Omental fat pad (tissue), 4 donors: ENCODE measurements around the gene LIPM. TPM values are rescaled to one million over a fixed set of nuclear protein-coding genes. Genes with fewer than 3 reads are reported as not detected.

ENCODE experiments used
- ATAC-seq: fragments of 150-250 bp; one replicate; pipeline ENCODE4 v1.9.1; 2016; ENCODE audit warnings: mild to moderate bottlenecking, moderate library complexity; ENCODE audit not compliant: low FRiP score
- DNase-seq: peaks from one replicate; pipeline ENCODE4 v3.0.0-alpha.2; 2019; ENCODE audit warnings: low spot score
- total RNA-seq, 4 donors: library from RNA; depleted of rRNA; stranded (reverse); fragments of >200 nt; gene quantifications; one replicate each; pipeline ENCODE4 v1.1.0, GENCODE V29; 2016
- TF ChIP-seq, protein P1 (sequence below), 3 donors: fragments of 450-650 bp; IDR thresholded peaks; one replicate each; pipeline ENCODE4 v1.5.1; 2016 to 2017; ENCODE audit warnings: antibody characterized with exemption in 3 of 3, mild to moderate bottlenecking in 3 of 3, moderate library complexity in 2 of 3

Gene LIPM
- total RNA-seq, 4 donors from 2014 or later: not detected

DNA sequence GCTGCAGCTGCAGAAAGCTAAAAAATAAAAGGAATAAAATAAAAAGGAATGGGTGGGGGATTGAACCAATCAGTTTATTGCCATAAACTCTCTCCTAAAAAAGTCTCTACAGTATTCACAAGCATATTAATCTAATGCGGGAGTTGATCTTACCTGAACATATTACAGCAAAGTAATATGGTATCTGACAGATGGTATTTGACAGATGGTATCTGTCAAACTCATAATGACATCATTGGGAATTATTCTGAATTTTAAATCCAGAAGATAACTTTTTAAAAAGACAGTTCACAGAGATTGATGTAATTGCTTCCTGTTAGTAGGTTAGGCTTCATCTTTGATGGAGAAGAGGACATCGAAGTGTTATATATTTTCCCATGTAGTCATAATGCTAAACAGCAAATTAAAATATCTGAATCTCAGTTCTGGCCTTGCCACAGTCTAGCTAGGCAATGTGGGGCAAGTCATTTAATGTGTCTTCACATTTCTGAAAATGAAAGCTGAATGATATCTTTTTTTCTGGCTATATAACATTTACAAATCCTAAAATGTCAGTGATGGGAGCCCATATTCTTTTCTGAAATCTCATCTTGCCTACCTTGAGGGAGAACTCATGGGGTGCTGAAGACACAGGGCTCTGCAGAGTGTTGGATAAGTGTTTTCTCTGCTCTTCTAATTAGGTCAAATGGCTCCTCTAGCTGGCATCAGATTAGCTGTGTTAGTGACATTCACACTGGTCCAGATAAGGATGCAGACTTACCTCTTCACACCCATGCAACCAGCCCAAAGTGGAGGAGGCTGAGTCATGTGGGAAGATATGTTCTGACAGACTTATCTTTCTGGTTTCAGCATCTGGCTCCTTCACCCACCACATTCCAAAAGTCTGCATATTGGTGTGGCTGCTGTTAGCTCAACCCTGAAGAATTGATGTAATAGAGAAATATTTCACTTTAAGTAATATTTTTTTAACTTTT, 2.1 kb upstream of the LIPM start:
- ATAC-seq (peak; percentile 86), DNase-seq (no peak)
- TF ChIP-seq, protein P1, sequence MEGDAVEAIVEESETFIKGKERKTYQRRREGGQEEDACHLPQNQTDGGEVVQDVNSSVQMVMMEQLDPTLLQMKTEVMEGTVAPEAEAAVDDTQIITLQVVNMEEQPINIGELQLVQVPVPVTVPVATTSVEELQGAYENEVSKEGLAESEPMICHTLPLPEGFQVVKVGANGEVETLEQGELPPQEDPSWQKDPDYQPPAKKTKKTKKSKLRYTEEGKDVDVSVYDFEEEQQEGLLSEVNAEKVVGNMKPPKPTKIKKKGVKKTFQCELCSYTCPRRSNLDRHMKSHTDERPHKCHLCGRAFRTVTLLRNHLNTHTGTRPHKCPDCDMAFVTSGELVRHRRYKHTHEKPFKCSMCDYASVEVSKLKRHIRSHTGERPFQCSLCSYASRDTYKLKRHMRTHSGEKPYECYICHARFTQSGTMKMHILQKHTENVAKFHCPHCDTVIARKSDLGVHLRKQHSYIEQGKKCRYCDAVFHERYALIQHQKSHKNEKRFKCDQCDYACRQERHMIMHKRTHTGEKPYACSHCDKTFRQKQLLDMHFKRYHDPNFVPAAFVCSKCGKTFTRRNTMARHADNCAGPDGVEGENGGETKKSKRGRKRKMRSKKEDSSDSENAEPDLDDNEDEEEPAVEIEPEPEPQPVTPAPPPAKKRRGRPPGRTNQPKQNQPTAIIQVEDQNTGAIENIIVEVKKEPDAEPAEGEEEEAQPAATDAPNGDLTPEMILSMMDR (IDR thresholded peaks at IDR 0.05): no peak

DNA sequence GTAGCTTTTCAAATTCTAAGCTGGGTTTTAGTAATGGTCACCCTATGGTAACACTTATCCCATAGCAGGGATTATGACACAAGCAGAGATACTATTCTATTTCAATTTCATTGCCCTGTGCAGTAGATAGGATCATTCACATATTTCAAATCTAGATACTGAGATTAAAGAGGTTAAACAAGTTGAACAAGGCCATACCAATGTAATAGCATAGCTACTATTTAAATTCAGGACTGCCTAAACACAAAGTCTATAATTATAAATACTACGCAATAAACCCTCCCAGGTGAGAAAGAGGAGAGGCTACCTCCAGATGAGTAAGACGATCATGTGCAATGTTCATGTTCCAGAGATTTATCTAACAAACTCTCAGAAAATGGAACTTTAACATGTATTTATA, 1.1 kb downstream of the LIPM start:
- ATAC-seq: no peak
- DNase-seq: no peak

GRCh38 chr10:88804083-88804812, 1.7 kb downstream of the LIPM start:
- ATAC-seq (no peak), DNase-seq (no peak)
- TF ChIP-seq, protein P1 (IDR thresholded peaks at IDR 0.05): no peak

More for the DNA sequence above, 1.1 kb downstream of the LIPM start:
- TF ChIP-seq, protein P1 (IDR thresholded peaks at IDR 0.05): no peak

- TF ChIP-seq, protein P1 (IDR thresholded peaks at IDR 0.05): no peak
- ATAC-seq (no peak), DNase-seq (no peak)
Measured at GRCh38 chr10:88805361-88805760, 2.8 kb downstream of the LIPM start.

- ATAC-seq (no peak), DNase-seq (no peak)
- TF ChIP-seq, protein P1 (IDR thresholded peaks at IDR 0.05): no peak
Measured at GRCh38 chr10:88805924-88806323, 3.4 kb downstream of the LIPM start.

DNA sequence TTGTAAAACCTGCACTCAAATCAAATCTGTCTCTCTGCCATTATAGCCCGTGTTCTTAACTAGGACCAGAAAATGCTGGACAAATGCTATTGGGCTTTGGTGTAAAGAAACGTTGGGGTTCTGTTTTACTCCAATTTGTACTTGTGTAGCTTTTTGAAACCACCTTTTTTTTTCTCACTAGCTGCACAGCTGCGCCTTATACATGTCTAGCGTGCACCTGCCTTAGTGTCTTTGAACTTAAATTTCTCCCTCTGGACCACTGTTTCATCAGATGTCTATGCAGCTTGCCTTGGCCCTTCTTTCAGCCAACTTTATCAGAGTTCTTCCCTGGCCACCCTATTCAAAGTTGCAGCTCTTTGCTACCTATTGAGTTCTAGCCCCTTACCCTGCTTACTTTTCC, 7.1 kb downstream of the LIPM start:
- ATAC-seq (no peak), DNase-seq (no peak)
- TF ChIP-seq, protein P1 (IDR thresholded peaks at IDR 0.05): no peak
